ENCODE measurements around the gene OLFML2A. TPM values are rescaled to one million over a fixed set of nuclear protein-coding genes. Genes with fewer than 3 reads are reported as not detected.

Gene OLFML2A
- total RNA-seq, 1 donor from 2014 or later: 2.5 TPM

DNA sequence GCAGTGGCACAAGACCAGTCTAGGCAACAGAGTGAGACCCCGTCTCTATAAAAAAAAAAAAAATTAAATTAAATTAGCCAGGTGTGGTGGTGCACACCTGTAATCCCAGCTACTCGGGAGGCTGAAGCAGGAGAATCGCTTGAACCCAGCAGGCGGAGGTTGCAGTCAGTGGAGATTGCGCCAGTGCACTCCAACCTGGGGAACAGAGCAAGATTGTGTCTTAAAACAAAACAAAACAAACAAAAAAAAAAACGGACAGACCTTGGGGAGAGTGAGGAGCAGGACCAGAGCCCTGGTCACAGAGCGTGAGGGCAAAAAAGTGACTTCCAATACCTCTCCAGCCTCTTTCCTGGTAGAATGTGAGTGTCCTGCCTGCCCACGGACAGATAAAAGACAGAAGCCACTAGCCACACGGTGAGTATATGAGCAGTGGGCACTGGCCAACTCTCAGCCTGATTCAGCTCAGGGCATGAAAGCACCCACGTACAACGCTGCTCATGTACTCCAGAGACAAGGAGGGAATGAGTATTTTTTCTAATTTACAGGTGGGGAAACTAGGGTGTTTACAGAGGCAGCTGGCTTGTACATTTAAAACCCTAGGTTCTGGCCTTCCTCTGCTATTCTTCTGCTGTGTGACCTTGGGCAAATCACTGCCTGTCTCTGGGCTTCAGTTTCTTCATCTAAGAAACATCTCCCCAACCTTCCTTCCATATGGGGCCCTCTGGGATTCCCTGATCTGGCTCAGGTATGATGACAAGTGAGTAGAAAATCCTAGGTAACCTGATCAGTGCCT lies 1.8 kb downstream of the OLFML2A start:
- no peak for DNase-seq

DNA sequence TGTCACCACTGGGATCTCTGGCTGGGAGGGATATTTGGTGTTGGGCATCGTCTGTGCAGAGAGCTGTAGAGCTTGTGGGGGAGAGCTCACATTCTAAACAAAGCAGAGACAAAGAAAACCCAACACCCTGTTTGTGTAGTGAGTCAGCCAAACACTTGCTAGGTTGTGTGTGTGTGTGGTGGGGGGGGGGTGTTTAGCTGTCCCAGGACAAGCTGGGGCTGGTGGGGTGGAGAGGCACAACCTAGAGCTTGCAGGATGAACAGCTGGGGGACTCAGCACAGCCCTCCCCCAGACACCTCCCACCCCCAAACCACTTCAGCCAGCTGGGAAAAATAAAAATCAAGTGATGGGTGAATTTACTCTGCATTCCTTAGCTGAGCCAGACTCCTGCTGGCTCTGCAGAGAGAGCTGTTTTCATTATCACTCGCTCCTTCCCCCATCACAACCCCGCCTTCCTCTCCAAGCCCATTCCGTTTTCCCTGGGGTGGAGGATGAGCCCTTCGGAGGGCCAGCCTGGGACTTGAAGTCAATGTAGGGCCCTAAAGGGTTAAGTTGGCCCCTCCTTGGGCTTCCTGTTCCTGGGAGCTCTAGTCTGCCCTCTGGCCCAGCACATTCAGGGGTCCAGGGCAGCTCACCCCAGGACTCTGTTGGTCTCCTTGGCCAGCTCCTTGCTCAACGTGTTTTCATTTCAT lies 2.6 kb downstream of the OLFML2A start:
- DNase-seq: no peak

DNA sequence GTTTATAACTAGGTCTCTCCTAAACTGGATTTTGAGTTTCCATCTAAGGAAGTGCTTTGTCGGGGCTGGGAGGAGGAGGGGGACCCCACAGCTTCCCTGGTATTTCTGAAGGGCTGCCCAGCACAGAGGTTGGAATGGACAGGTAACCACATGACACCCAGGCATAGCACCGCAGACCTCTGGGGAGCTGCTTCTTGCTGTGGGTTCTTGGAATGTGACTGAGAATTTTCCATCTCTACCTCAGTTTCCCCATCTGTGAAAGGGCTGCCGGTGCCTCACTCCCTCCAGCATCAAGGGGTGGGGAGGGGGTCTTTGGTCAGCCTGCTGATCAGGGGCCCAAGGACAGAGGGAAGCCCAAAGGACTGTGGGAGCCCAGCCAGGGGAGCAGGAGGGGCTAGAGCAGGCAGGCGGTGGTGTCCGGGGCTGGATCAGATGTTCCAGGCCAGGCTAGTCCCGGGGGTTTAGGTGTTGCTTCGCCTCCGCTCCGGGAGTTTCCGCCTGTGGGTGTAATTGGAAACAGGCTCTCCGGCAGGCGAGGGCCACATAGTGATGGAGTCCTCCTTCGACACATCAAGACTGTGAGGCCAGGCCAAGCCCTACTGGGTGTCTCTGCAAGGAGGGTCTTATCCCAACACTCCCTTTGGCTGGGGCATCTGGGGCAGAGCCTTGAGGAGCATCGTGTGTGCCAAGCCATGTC lies 3.3 kb downstream of the OLFML2A start:
- no peak for DNase-seq

DNA sequence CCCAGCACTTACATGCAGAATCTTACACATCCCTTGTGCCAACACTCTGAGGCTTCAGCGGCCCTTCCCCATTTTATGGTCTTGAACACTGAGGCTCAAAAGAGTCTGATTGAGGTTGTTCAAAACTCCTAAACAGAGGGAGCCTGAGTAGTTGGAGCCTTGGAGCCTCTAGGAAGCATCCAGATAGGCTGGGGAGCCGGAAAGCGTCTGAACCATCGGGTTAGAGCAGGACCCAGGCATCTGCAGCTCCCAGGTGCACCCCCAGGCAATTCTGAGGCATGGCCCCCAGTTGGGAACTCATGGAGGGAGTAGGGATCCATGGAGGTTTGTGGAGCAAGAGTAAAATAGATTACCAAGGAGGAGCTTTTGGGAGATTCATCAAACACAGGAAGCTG lies 3.8 kb downstream of the OLFML2A start:
- DNase-seq: no peak

DNA sequence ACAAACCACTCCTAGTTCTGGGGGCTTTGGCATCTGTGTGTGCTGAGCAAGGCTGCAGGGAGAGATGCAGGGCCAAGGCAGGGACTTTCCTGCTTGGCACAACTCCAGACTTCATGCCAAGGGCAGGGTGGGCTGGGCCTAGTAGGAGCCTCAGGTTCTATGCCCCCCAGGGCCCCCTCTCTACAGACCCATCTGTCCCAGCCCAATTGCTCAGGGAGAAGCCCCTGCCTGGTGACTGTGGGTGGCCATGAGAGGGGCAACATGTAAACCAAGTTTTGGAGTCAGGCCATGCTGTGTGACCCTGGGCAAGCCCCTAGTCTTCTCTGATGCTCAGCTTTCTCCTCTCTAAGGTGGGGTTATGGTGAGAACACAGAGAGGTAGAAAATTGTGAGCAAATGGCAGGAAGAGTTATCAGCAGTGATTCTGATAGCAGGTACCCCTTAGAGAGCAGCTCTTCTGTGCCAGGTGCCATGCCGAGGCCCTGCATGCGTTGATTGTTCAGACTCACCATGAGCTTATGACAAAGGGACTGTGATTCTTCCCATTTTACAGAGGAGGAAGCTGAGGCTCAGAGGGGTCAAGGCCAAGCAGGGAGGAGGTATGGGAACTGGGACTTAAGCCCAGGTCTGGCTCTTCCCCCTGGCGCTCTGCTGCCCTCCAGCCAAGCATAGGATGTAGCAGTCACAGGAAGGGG lies 5.2 kb downstream of the OLFML2A start:
- no peak for DNase-seq

DNA sequence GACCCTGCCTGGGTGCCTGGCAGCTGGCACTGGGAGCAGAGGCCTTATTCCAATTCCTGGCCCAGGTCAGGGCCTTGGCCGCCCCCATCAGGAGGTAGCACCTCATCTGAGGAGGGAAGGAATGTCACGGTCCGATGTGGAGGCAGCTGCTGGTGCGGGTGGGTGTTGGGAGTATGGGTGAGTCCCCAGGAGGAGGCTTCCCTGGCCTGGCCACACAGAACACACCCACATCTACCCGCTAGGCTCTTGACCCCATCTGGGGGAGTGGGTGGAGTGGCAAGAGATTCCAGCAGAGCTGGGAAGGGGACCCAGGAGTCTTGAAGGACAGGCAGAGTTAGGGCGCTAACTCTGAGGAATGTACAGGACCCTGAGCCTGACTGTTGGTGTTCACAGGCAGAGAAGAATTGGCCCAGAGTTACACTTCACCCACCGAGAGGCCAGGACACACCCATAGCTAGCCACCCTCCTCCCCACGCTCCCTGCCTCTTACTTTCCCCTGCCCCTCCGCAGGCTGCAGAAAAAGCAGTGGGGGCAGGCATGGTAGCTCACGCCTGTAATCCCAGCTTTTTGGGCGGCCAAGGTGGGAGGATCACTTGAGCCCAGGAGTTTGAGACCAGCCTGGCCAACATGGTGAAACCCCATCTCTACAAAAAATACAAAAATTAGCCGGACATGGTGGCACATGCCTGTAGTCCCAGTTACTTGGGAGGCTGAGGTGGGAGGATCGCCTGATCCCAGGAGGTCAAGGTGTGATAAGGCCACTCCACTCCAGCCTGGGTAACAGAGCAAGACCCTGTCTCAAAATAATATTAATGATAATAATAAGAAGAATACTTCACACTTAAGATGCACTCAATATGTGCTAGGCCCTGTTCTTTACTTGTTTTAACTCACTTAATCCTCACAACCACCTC lies 6.0 kb downstream of the OLFML2A start:
- DNase-seq: no peak

DNA sequence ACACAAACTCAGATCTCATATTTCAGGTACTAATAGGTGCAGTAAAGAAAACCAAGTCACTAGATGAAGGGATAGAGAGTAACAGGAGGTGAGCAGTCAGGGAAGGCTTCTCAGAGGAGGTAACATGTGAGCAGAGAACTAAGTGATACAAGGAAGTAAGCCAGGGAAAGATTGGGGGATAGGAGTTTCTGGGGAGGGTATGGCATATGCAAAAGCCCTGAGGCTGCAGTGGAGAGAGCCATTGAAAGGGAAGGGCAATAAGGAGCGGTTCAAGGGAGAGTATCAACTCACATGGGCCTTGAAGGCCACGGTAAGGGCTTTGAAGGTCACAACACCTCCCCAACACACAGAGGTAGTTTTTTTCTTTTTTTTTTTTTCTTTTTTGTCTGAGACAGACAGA lies 6.9 kb downstream of the OLFML2A start:
- no peak for DNase-seq

DNA sequence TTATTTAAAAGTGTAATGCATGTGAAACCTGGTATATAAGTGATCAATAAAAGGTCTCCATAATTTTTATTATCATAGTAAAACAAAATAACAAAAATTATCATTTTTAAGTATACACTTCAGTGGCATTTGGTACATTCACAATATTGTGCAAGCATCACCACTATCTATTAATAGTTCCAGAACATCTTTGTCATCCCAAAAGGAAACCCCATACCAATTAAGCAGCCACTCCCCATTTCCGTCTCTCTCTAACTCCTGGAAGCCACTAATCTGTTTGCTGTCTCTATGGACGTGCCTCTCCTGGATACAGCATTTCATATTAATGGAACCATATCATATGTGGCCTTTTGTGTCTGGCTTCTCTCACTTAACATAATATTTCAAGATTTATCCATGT lies 7.6 kb downstream of the OLFML2A start:
- DNase-seq: no peak

DNA sequence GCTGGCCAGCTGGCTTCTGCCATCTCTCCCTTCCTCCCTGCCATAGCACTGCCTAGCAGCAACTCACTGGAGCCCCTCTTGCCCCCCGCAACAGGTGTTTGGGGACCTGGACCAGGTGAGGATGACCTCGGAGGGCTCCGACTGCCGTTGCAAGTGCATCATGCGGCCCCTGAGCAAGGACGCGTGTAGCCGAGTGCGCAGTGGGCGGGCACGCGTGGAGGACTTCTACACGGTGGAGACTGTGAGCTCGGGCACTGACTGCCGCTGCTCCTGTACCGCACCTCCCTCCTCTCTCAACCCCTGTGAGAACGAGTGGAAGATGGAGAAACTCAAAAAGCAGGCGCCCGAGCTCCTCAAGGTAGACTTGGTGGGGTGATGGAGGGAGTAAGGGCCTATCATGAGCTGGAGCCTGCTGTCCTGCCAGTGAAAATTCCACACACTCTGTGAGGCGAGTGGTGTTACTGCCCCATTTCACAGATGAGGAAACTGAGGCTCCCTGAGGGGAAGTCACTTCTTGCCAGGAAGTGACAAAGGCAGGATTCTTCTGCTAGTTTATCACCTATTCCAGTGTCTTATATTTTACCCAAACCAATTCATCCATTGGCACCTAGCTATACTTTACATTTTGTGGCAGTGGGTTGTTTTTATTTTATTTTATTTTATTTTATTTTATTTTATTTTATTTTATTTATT lies 10.1 kb downstream of the OLFML2A start:
- no peak for DNase-seq

DNA sequence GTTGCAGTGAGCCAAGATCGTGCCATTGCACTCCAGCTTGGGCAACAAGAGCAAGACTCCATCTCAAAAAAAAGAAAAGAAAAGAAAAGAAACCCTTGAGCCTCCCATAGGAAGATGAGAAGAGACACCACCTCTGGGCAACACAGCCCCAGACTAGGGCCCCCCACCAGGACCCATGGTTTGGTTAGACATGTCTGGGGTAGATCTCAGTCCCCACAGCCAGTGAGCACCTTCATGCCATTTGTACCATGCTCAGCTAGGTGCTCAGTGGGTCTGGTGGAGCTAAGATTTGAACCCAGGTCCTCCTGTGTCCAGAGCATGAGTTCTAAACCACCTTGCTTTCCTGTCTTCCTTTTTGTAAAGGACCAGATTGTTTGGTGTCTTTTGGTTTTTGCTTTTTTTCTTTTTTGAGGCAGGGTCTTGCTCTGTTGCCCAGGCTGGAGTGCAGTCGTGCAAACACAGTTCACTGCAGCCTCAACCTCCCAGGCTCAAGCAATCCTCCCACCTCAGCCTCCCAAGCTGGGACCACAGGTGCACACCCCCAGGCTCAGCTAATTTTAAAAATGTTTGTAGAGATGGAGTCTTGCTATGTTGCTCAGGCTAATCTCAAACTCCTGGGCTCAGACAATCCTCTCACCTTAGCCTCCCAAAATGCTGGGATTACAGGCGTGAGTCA lies 11.7 kb downstream of the OLFML2A start:
- no peak for DNase-seq

DNA sequence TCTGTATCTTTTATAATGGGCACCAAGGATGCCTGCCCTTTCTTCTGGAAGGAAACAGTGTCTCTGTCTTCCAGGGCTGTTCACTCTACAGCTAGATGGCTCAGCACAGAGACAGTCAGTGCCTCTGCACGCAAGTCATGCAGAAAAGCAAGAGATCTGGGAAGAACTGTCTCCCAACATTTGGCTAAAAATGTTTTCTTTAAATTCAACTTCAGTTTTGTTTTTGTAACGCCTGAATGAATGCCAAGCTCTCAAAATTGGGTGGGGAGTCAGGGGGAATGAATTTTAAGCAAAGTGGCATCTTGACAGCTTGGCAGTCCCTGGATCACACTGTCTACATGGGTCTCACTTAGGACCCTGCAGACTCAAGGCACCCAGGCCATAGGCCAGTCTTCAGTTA lies 12.6 kb downstream of the OLFML2A start:
- DNase-seq: no peak

DNA sequence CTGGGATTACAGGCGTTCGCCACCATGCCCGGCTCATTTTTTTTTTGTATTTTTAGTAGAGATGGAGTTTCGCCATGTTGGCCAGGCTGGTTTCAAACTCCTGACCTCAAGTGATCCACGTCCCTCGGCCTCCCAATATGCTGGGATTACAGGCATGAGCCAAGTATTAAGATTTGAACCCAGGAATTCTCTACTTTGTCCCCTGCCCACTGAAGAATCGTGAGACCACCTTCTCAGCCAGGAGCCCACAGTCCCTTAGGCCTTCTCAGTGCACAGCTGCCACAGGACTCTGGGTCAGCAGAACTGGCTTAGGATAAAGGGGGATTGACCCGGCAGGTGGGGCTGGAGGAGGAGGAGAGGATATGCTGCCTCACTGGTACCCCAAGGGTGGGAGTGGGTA lies 13.4 kb downstream of the OLFML2A start:
- DNase-seq: no peak

DNA sequence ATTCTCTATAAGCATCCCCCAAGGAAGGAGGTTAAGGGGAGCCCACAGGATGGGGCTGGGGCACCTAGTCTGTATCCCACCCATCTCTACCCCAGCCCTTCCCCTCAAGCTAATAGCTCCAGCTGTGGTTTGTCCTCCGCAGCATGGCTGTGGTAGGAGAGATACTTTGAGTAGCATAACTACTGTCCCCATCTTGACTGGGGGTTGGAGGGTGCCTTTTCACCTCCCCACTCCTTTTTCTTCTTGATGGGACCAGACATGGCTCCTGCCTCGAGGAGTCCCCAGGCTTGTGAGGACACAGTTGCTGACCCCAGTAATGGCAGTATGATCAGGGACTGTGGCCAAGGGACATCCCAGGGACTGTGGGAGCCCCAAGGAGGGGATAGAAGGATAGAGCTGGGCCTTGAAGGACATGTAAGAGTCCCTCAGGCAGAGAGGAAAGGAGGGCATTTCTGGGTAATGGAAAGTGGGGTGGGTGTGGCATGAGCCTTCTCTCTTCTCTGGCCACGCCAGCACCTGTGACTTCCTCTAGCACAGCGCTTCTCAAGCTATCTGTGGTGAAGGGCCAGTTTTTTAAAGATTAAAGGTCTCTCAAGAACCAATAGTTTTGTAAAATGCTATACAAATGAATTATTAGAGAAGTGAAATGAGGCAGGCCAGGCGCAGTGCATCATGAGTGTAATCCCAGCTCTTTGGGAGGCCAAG lies 14.0 kb downstream of the OLFML2A start:
- DNase-seq: no peak

DNA sequence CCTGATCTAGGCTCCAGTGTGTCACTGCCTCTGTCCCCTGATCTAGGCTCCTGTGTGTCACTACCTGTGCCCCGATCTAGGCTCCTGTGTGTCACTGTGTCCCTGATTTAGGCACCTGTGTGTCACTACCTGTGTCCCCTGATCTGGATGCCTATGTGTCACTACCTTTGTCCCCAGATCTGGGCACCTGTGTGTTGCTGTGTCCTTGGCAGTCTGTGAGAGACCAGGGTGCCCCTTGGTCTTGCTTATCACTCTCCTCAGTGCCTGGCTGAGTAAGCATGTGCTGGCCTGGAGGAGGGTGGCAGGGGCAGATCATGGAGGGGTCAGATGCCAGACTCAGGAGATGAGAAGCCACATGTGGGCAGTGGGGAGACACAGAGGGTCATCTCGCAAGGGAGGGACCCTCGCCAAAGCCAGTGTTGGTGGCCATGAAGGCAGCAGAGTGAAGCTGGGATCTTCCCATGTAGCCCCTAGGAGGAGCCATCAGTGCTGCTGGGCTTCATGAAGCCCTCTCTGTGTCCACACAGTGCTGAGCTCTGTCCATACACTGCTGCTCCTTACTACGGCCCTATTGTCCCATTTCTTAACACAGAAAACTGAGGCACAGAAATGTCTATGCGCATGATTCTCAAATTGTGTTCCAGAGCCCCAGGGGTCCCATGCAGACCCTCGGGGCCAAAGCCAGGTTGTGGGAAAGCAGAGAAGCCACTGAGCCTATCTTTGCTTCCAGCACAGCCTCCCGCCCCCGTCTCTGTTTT lies 15.5 kb downstream of the OLFML2A start:
- DNase-seq: no peak

DNA sequence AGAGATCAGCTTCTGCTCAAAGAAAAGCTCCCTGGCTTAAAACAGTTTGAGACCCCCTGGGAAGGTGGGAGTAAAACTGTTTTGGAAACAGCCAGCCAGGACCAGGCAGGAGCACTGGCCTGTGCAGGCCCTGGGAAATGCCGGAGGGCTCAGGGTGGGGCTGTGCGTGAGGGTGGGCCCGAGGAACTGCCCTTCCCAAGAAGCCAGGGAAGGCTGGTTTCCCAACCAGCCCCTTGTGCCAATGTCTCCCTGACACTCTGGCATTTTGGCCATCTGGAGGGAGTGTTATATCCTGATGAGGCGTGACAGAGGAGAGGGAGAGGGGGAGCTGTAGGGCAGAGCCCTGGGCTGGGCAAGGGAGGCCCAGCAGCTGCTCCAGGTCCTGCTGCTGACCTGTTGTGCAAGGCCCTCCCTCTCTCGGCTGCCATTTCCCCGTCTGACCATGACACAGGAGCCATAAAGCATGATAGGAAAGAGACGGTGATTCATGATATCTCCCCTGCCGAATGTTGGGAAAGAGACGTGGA lies 16.1 kb downstream of the OLFML2A start:
- no peak for DNase-seq

DNA sequence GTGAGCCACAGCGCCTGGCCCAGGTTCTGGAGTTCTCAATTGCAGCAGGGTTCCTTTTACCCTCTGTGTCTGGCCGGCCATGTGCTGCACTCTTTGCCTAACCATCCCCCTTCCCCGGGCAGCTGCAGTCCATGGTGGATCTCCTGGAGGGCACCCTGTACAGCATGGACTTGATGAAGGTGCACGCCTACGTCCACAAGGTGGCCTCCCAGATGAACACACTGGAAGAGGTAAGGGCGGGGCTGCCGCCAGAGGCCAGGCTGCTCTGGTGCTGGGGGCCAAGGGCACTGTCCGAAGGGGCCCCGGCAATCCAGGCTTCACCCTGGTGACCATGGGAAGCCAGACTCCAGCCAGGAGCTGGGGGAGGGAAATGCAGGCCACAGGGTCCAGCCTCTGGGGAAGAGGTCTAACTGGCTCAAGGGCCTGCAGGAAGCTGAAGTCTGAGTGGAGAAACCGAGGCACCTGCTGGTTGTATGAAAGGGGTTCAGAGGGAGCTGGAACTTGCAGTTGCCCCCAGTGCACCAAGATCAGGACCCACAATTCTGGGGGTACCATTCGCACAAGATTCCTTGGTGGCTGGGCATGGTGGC lies 18.1 kb downstream of the OLFML2A start:
- no peak for DNase-seq

DNA sequence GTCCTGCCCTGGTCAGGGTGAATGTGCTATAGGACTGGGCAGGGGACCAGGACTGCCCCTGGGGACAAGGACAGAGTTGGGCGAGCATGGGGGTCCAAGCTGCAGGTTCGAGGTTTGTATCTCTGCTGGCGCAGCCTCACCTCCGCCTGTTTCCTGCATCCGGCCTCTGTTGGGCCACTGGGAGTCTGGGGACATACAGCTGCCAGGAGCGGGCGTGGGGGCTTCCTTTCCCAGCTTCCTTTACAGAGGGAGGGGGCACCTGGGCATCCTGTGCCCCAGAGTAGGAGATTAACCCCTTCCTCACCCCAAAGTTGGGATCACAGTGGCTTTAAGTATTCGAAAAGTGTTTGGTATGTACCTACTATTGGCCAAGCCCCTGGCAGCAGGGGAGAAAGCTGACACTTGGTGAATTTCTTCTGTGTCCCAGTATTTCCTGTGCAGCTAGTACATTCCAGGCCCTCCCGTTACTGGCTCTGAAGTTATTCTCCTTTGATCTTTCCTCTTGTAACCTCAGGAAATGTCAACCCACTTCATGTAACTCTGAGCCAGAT lies 19.0 kb downstream of the OLFML2A start:
- DNase-seq: no peak

All from occipital lobe (tissue), 2 donors.